Measurements from ENCODE around the gene CXCL17. TPM values are rescaled to one million over a fixed set of nuclear protein-coding genes. Genes with fewer than 3 reads are reported as not detected.

The CXCL17 gene
- total RNA-seq, 1 experiment from 2014 or later: 1.1 TPM

- Histone ChIP-seq H3K9me3 (no peaks in the 10 kb centered on the region), H3K4me3 (ENCODE audit: low read depth, low read length) (no peak overlapping the region), H3K36me3 (ENCODE audit: control insufficient read depth, insufficient read depth, low read length) (no peaks in the 10 kb centered on the region), H3K4me1 (peaks cover 14% of the 10 kb centered on the region), H3K27me3 (replicated peaks; ENCODE audit: control insufficient read depth, insufficient read depth, low read length) (no peaks in the 10 kb centered on the region)
- intact Hi-C loops (cut with micrococcal nuclease; ENCODE audit: unreplicated experiment): no loop called here
- Mint-ChIP-seq H3K27ac (ENCODE audit: unreplicated experiment) (no peak overlapping the region), H3K4me1 (ENCODE audit: low read depth, unreplicated experiment) (peaks cover 22% of the 10 kb centered on the region), H3K36me3 (ENCODE audit: insufficient read depth, unreplicated experiment) (peaks cover 17% of the 10 kb centered on the region), H3K9me3 (ENCODE audit: unreplicated experiment) (no peaks in the 10 kb centered on the region), H3K4me3 (ENCODE audit: unreplicated experiment) (peak overlapping the region; percentile 86), H3K27me3 (ENCODE audit: insufficient read depth, unreplicated experiment) (no peaks in the 10 kb centered on the region)
- no peak for DNase-seq
- BruUV-seq (replicated peaks): no TSS peak
- ChIA-PET POLR2A (interaction anchor here (1.2 to 1.5 kb wide), 2 partner anchors 9 to 73 kb away, joined by 3 to 15 read pairs; no protein-coding TSS in a partner anchor), CTCF (interaction anchor here (0.7 to 2.4 kb wide), 3 partner anchors 9 to 124 kb away, joined by 3 to 23 read pairs (median 5); no protein-coding TSS in a partner anchor)
- no peak for TF ChIP-seq CTCF (IDR thresholded peaks at IDR 0.05; ENCODE audit: insufficient read depth in 1 of 2, low read depth in 1 of 2, low read length in 1 of 2, severe bottlenecking in 1 of 2, unreplicated experiment in 1 of 2)
Observed at GRCh38 chr19:42424345-42424707, 18.4 kb downstream of the CXCL17 start.

- Histone ChIP-seq H3K36me3 (ENCODE audit: control insufficient read depth, insufficient read depth, low read length) (no peaks in the 10 kb centered on the region), H3K4me1 (peaks cover 14% of the 10 kb centered on the region), H3K4me3 (ENCODE audit: low read depth, low read length) (peak overlapping the region; percentile 81), H3K27me3 (replicated peaks; ENCODE audit: control insufficient read depth, insufficient read depth, low read length) (no peaks in the 10 kb centered on the region), H3K9me3 (no peaks in the 10 kb centered on the region)
- intact Hi-C loops (cut with micrococcal nuclease; ENCODE audit: unreplicated experiment): loop anchor here (1.0 kb wide), 3 partner anchors 10 to 98 kb away; partner anchors contain the start of gene MEGF8
- H3K27me3 Mint-ChIP-seq (ENCODE audit: insufficient read depth, unreplicated experiment): no peaks in the 10 kb centered on the region
- H3K4me3 Mint-ChIP-seq (ENCODE audit: unreplicated experiment): peak overlapping the region; percentile 86
- H3K9me3 Mint-ChIP-seq (ENCODE audit: unreplicated experiment): no peaks in the 10 kb centered on the region
- POLR2A ChIA-PET: interaction anchor here (0.6 to 1.5 kb wide), 10 partner anchors 10 to 139 kb away, joined by 3 to 16 read pairs (median 4); partner anchors contain the start of gene PAFAH1B3
- H3K36me3 Mint-ChIP-seq (ENCODE audit: insufficient read depth, unreplicated experiment): peaks cover 17% of the 10 kb centered on the region
- H3K4me1 Mint-ChIP-seq (ENCODE audit: low read depth, unreplicated experiment): peaks cover 20% of the 10 kb centered on the region
- H3K27ac Mint-ChIP-seq (ENCODE audit: unreplicated experiment): peak overlapping the region; percentile 28
- TSS peak; percentile 67 for BruUV-seq (replicated peaks)
- peak; percentile 95 for DNase-seq
- TF ChIP-seq CTCF (IDR thresholded peaks at IDR 0.05; ENCODE audit: insufficient read depth in 1 of 2, low read depth in 1 of 2, low read length in 1 of 2, severe bottlenecking in 1 of 2, unreplicated experiment in 1 of 2): no peak
- CTCF ChIA-PET: interaction anchor here (0.5 to 2.4 kb wide), 11 partner anchors 10 to 1039 kb away, joined by 3 to 23 read pairs (median 6); no protein-coding TSS in a partner anchor
Observed at GRCh38 chr19:42423462-42424344, 19.0 kb downstream of the CXCL17 start.

- H3K27ac Mint-ChIP-seq (ENCODE audit: unreplicated experiment): peak overlapping the region; percentile 28
- H3K36me3 ChIP-seq (ENCODE audit: control insufficient read depth, insufficient read depth, low read length): no peaks in the 10 kb centered on the region
- peaks cover 15% of the 10 kb centered on the region for H3K4me1 Mint-ChIP-seq (ENCODE audit: low read depth, unreplicated experiment)
- peaks cover 14% of the 10 kb centered on the region for H3K4me1 ChIP-seq
- H3K27me3 ChIP-seq (replicated peaks; ENCODE audit: control insufficient read depth, insufficient read depth, low read length): no peaks in the 10 kb centered on the region
- peaks cover 17% of the 10 kb centered on the region for H3K36me3 Mint-ChIP-seq (ENCODE audit: insufficient read depth, unreplicated experiment)
- H3K4me3 Mint-ChIP-seq (ENCODE audit: unreplicated experiment): peak overlapping the region; percentile 86
- no peaks in the 10 kb centered on the region for H3K27me3 Mint-ChIP-seq (ENCODE audit: insufficient read depth, unreplicated experiment)
- H3K4me3 ChIP-seq (ENCODE audit: low read depth, low read length): peak overlapping the region; percentile 81
- no peaks in the 10 kb centered on the region for H3K9me3 ChIP-seq
- CTCF ChIA-PET: interaction anchor here (0.6 to 2.4 kb wide), 9 partner anchors 10 to 1040 kb away, joined by 3 to 23 read pairs (median 6); no protein-coding TSS in a partner anchor
- intact Hi-C loops (cut with micrococcal nuclease; ENCODE audit: unreplicated experiment): loop anchor here (1.0 kb wide), 3 partner anchors 10 to 98 kb away; partner anchors contain the start of gene MEGF8
- no peaks in the 10 kb centered on the region for H3K9me3 Mint-ChIP-seq (ENCODE audit: unreplicated experiment)
- TF ChIP-seq CTCF (IDR thresholded peaks at IDR 0.05; ENCODE audit: insufficient read depth in 1 of 2, low read depth in 1 of 2, low read length in 1 of 2, severe bottlenecking in 1 of 2, unreplicated experiment in 1 of 2): no peak
- TSS peak; percentile 37 for BruUV-seq (replicated peaks)
- peak; percentile 59 to 75 for DNase-seq
- POLR2A ChIA-PET: interaction anchor here (0.6 to 1.5 kb wide), 10 partner anchors 11 to 139 kb away, joined by 3 to 16 read pairs (median 4); partner anchors contain the start of gene PAFAH1B3
Observed at GRCh38 chr19:42422901-42423461, 19.8 kb downstream of the CXCL17 start.

All from Caco-2 (cell line).